ENCODE results near the gene NUDT15.
"Not testable (repeated sequence)": the region's sequence is repeated elsewhere in the genome, so short reads cannot be mapped to it uniquely, and the experiment has no call there.

Gene NUDT15

GRCh38 chr13:48043789-48044503 lies 6.4 kb downstream of the NUDT15 start:
- FAIRE-seq = peak; percentile 40

- no peak for FAIRE-seq
Measured at GRCh38 chr13:48050550-48050949, 13.0 kb downstream of the NUDT15 start.

GRCh38 chr13:48054601-48055000 lies 17.1 kb downstream of the NUDT15 start:
- FAIRE-seq = no peak

GRCh38 chr13:48055712-48056111 lies 18.2 kb downstream of the NUDT15 start:
- FAIRE-seq = no peak

- FAIRE-seq = not testable (repeated sequence)
Measured at GRCh38 chr13:48058536-48058935, 21.0 kb downstream of the NUDT15 start.

GRCh38 chr13:48059951-48060350 lies 22.4 kb downstream of the NUDT15 start:
- not testable (repeated sequence) for FAIRE-seq

GRCh38 chr13:48066310-48066989 lies 28.9 kb downstream of the NUDT15 start:
- no peak for FAIRE-seq

- FAIRE-seq = no peak
Measured at GRCh38 chr13:48068036-48068435, 30.5 kb downstream of the NUDT15 start.

- FAIRE-seq = peak; percentile 45
Measured at GRCh38 chr13:48068952-48069351, 31.4 kb downstream of the NUDT15 start.

- peak; percentile 21 for FAIRE-seq
Measured at GRCh38 chr13:48069573-48069972, 32.0 kb downstream of the NUDT15 start.

- FAIRE-seq = no peak
Measured at GRCh38 chr13:48070942-48071341, 33.4 kb downstream of the NUDT15 start.

- FAIRE-seq = no peak
Measured at GRCh38 chr13:48072304-48072703, 34.8 kb downstream of the NUDT15 start.

GRCh38 chr13:48072787-48073186 lies 35.3 kb downstream of the NUDT15 start:
- no peak for FAIRE-seq

- FAIRE-seq = no peak
Measured at GRCh38 chr13:48074006-48074405, 36.5 kb downstream of the NUDT15 start.

- no peak for FAIRE-seq
Measured at GRCh38 chr13:48078251-48078656, 40.7 kb downstream of the NUDT15 start.

- FAIRE-seq = no peak
Measured at GRCh38 chr13:48081739-48082138, 44.2 kb downstream of the NUDT15 start.

- no peak for FAIRE-seq
Measured at GRCh38 chr13:48086272-48086671, 48.7 kb downstream of the NUDT15 start.

- no peak for FAIRE-seq
Measured at GRCh38 chr13:48093588-48093987, 56.1 kb downstream of the NUDT15 start.

- no peak for FAIRE-seq
Measured at GRCh38 chr13:48094404-48094780, 56.9 kb downstream of the NUDT15 start.

- FAIRE-seq = peak; percentile 86
Measured at GRCh38 chr13:48094781-48095502, 57.4 kb downstream of the NUDT15 start, which contains the start of gene MED4. Gene MED4, minus strand, starts transcription at chr13:48095104. Its CDS starts 26 bp downstream, at chr13:48095078.

- no peak for FAIRE-seq
Measured at GRCh38 chr13:48096670-48097069, 59.1 kb downstream of the NUDT15 start.
